GM23248 (cell line): ENCODE data around the gene TMEM72. TPM values are rescaled to one million over a fixed set of nuclear protein-coding genes. Genes with fewer than 3 reads are reported as not detected.

ENCODE experiments used
- DNase-seq: peaks from one replicate; pipeline ENCODE4 v3.0.0-alpha.2; 2015
- H2AFZ ChIP-seq: fragments of 200-600 bp; sonication (generic); 2 replicates; pipeline ENCODE4 v1.6.1; 2016; ENCODE audit warnings: antibody characterized with exemption
- H3F3A ChIP-seq: fragments of 200-600 bp; sonication (generic); 2 replicates; pipeline ENCODE4 v1.6.1; 2016; ENCODE audit warnings: mild to moderate bottlenecking, antibody characterized with exemption, mixed run types; ENCODE audit not compliant: insufficient read depth
- H3K27ac ChIP-seq: fragments of 200-600 bp; sonication (generic); 2 replicates; pipeline ENCODE4 v1.5.1; 2016; ENCODE audit warnings: mild to moderate bottlenecking
- H3K27me3 ChIP-seq: fragments of 200-600 bp; sonication (generic); replicated peaks from 2 replicates; pipeline ENCODE4 v1.6.1; 2016; ENCODE audit warnings: mild to moderate bottlenecking; ENCODE audit not compliant: insufficient read depth
- H3K36me3 ChIP-seq: fragments of 200-600 bp; sonication (generic); 2 replicates; pipeline ENCODE4 v1.6.1; 2016; ENCODE audit warnings: low read depth, mild to moderate bottlenecking
- H3K4me1 ChIP-seq: fragments of 200-600 bp; sonication (generic); 2 replicates; pipeline ENCODE4 v1.6.1; 2016; ENCODE audit warnings: mild to moderate bottlenecking; ENCODE audit not compliant: insufficient read depth
- H3K4me2 ChIP-seq: fragments of 200-600 bp; sonication (generic); one replicate; pipeline ENCODE4 v1.6.1; 2016; ENCODE audit warnings: mild to moderate bottlenecking; ENCODE audit not compliant: unreplicated experiment
- H3K4me3 ChIP-seq: fragments of 200-600 bp; sonication (generic); 2 replicates; pipeline ENCODE4 v1.5.1; 2016; ENCODE audit warnings: mild to moderate bottlenecking
- H3K79me2 ChIP-seq: fragments of 200-600 bp; sonication (generic); 2 replicates; pipeline ENCODE4 v1.6.1; 2016; ENCODE audit warnings: mild to moderate bottlenecking; ENCODE audit not compliant: insufficient read depth
- H3K9ac ChIP-seq: fragments of 200-600 bp; sonication (generic); 2 replicates; pipeline ENCODE4 v1.6.1; 2016; ENCODE audit warnings: mild to moderate bottlenecking
- H3K9me2 ChIP-seq: fragments of 200-600 bp; sonication (generic); 2 replicates; pipeline ENCODE4 v1.6.1; 2016; ENCODE audit warnings: mixed run types, mild to moderate bottlenecking, moderate library complexity; ENCODE audit not compliant: insufficient read depth
- H3K9me3 ChIP-seq: fragments of 200-600 bp; sonication (generic); one replicate; pipeline ENCODE4 v1.6.1; 2017; ENCODE audit warnings: low read depth
- H4K20me1 ChIP-seq: fragments of 200-600 bp; sonication (generic); 2 replicates; pipeline ENCODE4 v1.6.0; 2016; ENCODE audit not compliant: insufficient read depth
- EZH2 ChIP-seq: fragments of 200-600 bp; sonication (generic); IDR thresholded peaks from 2 replicates; pipeline ENCODE4 v1.6.1; 2018; ENCODE audit warnings: antibody characterized with exemption, mild to moderate bottlenecking; ENCODE audit not compliant: insufficient read depth, poor library complexity, severe bottlenecking
- EZH2phosphoT487 ChIP-seq: fragments of 200-600 bp; sonication (generic); IDR thresholded peaks from 2 replicates; pipeline ENCODE4 v1.6.1; 2018; ENCODE audit warnings: antibody characterized with exemption, moderate library complexity, mild to moderate bottlenecking, low read depth; ENCODE audit not compliant: insufficient read depth
- WGBS, 2 experiments: methylation state at CpG; one replicate each; pipeline ENCODE4 v1.1.6; 2015 to 2017; ENCODE audit warnings: low lambda C conversion rate in 2 of 2, low coverage in 1 of 2; ENCODE audit errors: missing lambda C conversion rate in 2 of 2; 5-methylcytosine and 5-hydroxymethylcytosine counted together
- in situ Hi-C: fragments of 300-500 bp; cut with MboI; formaldehyde crosslinking; loops from 2 replicates; pipeline ENCODE4 v1.15.0; 2020
- polyA plus RNA-seq: library from polyadenylated mRNA; unstranded; fragments of >200 nt; fragmentation: Nextera tagmentation; extraction: Ambion mirVana; gene quantifications from 2 replicates; pipeline ENCODE4 v1.2.1, GENCODE V29; 2016
- total RNA-seq: library from RNA; depleted of rRNA; stranded (reverse); fragments of >200 nt; shearing (Covaris generic); gene quantifications from 2 replicates; pipeline ENCODE4 v1.2.3, GENCODE V29; 2014

Gene TMEM72
- total and polyA plus RNA-seq, 2 experiments from 2014 or later, result not detected

- H3K4me3 ChIP-seq, result no peak overlapping the region
- H3F3A ChIP-seq, result no peaks in the 10 kb centered on the region
- no peak for DNase-seq
- H4K20me1 ChIP-seq, result no peaks in the 10 kb centered on the region
- H3K4me1 ChIP-seq, result no peaks in the 10 kb centered on the region
- H3K36me3 ChIP-seq, result no peaks in the 10 kb centered on the region
- no peak overlapping the region for H3K9ac ChIP-seq
- H3K27me3 ChIP-seq, result peaks cover 38% of the 10 kb centered on the region
- TF ChIP-seq EZH2phosphoT487, result no peak
- TF ChIP-seq EZH2, result no peak
- H3K27ac ChIP-seq, result no peak overlapping the region
- no peak overlapping the region for H2AFZ ChIP-seq
- H3K9me3 ChIP-seq, result no peaks in the 10 kb centered on the region
- 37 to 40% methylated on average over 10 of the region's 10 CpGs for WGBS, 2 experiments
- H3K79me2 ChIP-seq, result no peaks in the 10 kb centered on the region
- H3K9me2 ChIP-seq, result no peaks in the 10 kb centered on the region
- H3K4me2 ChIP-seq, result no peak overlapping the region
- in situ Hi-C loops, result no loop called here
These were observed 2.9 kb upstream of the TMEM72 start for GRCh38 chr10:44908066-44908749.

GRCh38 chr10:44908936-44909630 lies 2.1 kb upstream of the TMEM72 start:
- no peaks in the 10 kb centered on the region for H3K9me3 ChIP-seq
- H3K4me3 ChIP-seq, result no peak overlapping the region
- no peaks in the 10 kb centered on the region for H3K9me2 ChIP-seq
- no peaks in the 10 kb centered on the region for H4K20me1 ChIP-seq
- no peak overlapping the region for H3K4me2 ChIP-seq
- H3K36me3 ChIP-seq, result no peaks in the 10 kb centered on the region
- H3F3A ChIP-seq, result no peaks in the 10 kb centered on the region
- TF ChIP-seq EZH2phosphoT487 (no peak), EZH2 (no peak)
- peaks cover 38% of the 10 kb centered on the region for H3K27me3 ChIP-seq
- no peaks in the 10 kb centered on the region for H3K79me2 ChIP-seq
- H3K4me1 ChIP-seq, result no peaks in the 10 kb centered on the region
- no peak for DNase-seq
- H2AFZ ChIP-seq, result no peak overlapping the region
- H3K9ac ChIP-seq, result no peak overlapping the region
- 60 to 61% methylated on average over 7 of the region's 7 CpGs for WGBS, 2 experiments
- H3K27ac ChIP-seq, result no peak overlapping the region
- in situ Hi-C loops, result no loop called here

DNA sequence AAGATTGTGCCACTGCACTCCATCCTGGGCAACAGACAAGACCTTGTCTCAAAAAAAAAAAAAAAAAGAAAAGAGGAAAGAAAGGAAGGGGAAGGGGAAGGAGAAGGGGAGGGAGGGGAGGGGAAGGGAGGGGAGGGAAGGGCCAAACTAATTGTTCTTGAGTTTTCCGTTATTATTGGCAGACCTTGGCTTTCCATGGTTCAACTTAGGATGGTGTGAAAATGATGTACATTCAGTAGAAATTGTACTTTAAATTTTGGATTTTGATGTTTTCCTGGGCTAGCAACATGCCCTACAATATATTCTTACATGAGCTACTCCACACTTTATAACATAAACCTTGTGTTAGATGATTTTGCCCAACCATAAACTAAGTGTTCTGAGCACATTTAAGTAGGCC lies 1.2 kb upstream of the TMEM72 start:
- H3K4me2 ChIP-seq, result no peak overlapping the region
- no peak overlapping the region for H3K27ac ChIP-seq
- TF ChIP-seq EZH2 (no peak), EZH2phosphoT487 (no peak)
- no peaks in the 10 kb centered on the region for H3K36me3 ChIP-seq
- DNase-seq, result no peak
- no peak overlapping the region for H2AFZ ChIP-seq
- no peaks in the 10 kb centered on the region for H3K9me3 ChIP-seq
- no peaks in the 10 kb centered on the region for H3K9me2 ChIP-seq
- in situ Hi-C loops, result no loop called here
- H4K20me1 ChIP-seq, result no peaks in the 10 kb centered on the region
- no peaks in the 10 kb centered on the region for H3K79me2 ChIP-seq
- no peak overlapping the region for H3K4me3 ChIP-seq
- 70% methylated on average over 1 of the region's 1 CpG; no CpG with 5 or more reads in 1 of the 2 experiments for WGBS, 2 experiments
- H3F3A ChIP-seq, result no peaks in the 10 kb centered on the region
- H3K9ac ChIP-seq, result no peak overlapping the region
- peaks cover 33% of the 10 kb centered on the region for H3K27me3 ChIP-seq
- no peaks in the 10 kb centered on the region for H3K4me1 ChIP-seq

DNA sequence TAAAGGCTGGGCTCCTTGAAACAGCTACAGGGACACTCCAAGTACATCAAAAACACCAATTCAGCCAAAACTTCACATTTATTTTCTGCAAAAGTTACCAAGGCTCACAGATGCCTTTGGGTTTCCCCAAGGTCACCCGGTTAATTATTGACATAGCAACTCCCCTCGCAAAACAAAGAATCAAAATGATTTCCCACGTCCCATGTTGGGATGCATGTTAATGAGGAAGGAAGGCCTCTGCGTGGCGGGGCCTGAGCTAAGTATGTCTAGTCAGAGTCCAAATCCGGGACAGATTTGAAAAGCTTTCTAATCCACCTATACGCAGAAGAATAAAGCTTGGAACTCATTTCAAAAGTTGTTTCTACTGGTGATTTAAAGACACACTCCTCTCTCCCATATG lies 535 bp upstream of the TMEM72 start:
- Histone ChIP-seq H3K9me3 (no peaks in the 10 kb centered on the region), H3K27ac (no peak overlapping the region), H3K9me2 (no peaks in the 10 kb centered on the region), H2AFZ (no peak overlapping the region), H3K9ac (no peak overlapping the region), H3F3A (no peaks in the 10 kb centered on the region), H4K20me1 (no peaks in the 10 kb centered on the region), H3K79me2 (no peaks in the 10 kb centered on the region), H3K4me3 (no peak overlapping the region), H3K4me2 (no peak overlapping the region), H3K27me3 (peaks cover 29% of the 10 kb centered on the region), H3K36me3 (no peaks in the 10 kb centered on the region), H3K4me1 (no peaks in the 10 kb centered on the region)
- no peak for DNase-seq
- TF ChIP-seq EZH2phosphoT487, result no peak
- TF ChIP-seq EZH2, result no peak
- in situ Hi-C loops, result no loop called here
- WGBS, 2 experiments, result 46 to 54% methylated on average over 7 of the region's 7 CpGs
